ENCODE measurements around the gene UBTD1.
"Not testable (repeated sequence)": the region's sequence is repeated elsewhere in the genome, so short reads cannot be mapped to it uniquely, and the experiment has no call there.

DNA sequence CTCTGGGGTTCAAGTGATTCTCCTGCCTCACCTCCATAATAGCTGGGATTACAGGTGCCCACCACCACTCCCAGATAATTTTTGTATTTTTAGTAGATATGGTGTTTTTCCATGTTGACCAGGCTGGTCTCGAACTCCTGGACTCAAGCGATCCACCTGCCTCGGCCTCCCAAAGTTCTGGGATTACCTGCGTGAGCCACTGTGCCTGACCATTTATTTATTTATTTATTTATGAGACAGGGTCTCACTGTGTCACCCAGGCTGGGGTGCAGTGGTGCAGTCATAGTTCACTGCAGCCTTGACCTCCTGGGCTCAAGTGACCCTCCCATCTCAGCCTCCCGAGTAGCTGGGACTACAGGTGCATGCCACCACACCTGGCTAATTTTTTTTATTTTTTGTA is 55.6 kb downstream of the UBTD1 start:
- TF ChIP-seq, protein P1, sequence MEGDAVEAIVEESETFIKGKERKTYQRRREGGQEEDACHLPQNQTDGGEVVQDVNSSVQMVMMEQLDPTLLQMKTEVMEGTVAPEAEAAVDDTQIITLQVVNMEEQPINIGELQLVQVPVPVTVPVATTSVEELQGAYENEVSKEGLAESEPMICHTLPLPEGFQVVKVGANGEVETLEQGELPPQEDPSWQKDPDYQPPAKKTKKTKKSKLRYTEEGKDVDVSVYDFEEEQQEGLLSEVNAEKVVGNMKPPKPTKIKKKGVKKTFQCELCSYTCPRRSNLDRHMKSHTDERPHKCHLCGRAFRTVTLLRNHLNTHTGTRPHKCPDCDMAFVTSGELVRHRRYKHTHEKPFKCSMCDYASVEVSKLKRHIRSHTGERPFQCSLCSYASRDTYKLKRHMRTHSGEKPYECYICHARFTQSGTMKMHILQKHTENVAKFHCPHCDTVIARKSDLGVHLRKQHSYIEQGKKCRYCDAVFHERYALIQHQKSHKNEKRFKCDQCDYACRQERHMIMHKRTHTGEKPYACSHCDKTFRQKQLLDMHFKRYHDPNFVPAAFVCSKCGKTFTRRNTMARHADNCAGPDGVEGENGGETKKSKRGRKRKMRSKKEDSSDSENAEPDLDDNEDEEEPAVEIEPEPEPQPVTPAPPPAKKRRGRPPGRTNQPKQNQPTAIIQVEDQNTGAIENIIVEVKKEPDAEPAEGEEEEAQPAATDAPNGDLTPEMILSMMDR (IDR thresholded peaks at IDR 0.05 in 8 of 11, conservative IDR thresholded peaks at IDR 0.05 in 3 of 11): not testable (repeated sequence)
- not testable (repeated sequence) for TF ChIP-seq POLR2A (IDR thresholded peaks at IDR 0.05)

All from spleen (tissue), 7 donors.